GM12875 (cell line): ENCODE measurements around the gene ZNF595.
"Not testable (repeated sequence)": the region's sequence is repeated elsewhere in the genome, so short reads cannot be mapped to it uniquely, and the experiment has no call there.

Experiments
- H3K4me3 ChIP-seq: one replicate; pipeline ENCODE4 v1.5.1; 2011; ENCODE audit warnings: low read depth, low read length, control low read depth
- CTCF ChIP-seq: IDR thresholded peaks from 2 replicates; pipeline ENCODE4 v1.5.1; 2011; ENCODE audit warnings: low read depth, mild to moderate bottlenecking, control low read depth, inconsistent platforms, low read length, moderate library complexity, borderline replicate concordance; ENCODE audit not compliant: insufficient read depth

The ZNF595 gene

GRCh38 chr4:64733-65132 lies 11.6 kb downstream of the ZNF595 start:
- H3K4me3 ChIP-seq, result not testable (repeated sequence)

- TF ChIP-seq CTCF, result no peak
- H3K4me3 ChIP-seq, result no peak overlapping the region
These were observed 18.7 kb downstream of the ZNF595 start for GRCh38 chr4:71830-72229.

- TF ChIP-seq CTCF, result no peak
- no peak overlapping the region for H3K4me3 ChIP-seq
These were observed 32.8 kb downstream of the ZNF595 start for GRCh38 chr4:85951-86350.

GRCh38 chr4:86559-87324 lies 33.6 kb downstream of the ZNF595 start:
- H3K4me3 ChIP-seq, result not testable (repeated sequence)

- no peak overlapping the region for H3K4me3 ChIP-seq
- TF ChIP-seq CTCF, result no peak
These were observed 45.3 kb downstream of the ZNF595 start for GRCh38 chr4:98386-98785.

GRCh38 chr4:99863-100262 lies 46.7 kb downstream of the ZNF595 start:
- no peak overlapping the region for H3K4me3 ChIP-seq
- TF ChIP-seq CTCF, result no peak

- H3K4me3 ChIP-seq, result no peak overlapping the region
- TF ChIP-seq CTCF, result no peak
These were observed 53.9 kb downstream of the ZNF595 start for GRCh38 chr4:107083-107443.

GRCh38 chr4:107444-108429 lies 54.6 kb downstream of the ZNF595 start:
- no peak for TF ChIP-seq CTCF

More at GRCh38 chr4:107444-108429, 54.6 kb downstream of the ZNF595 start:
- no peak overlapping the region for H3K4me3 ChIP-seq
